HG03354 (cell line): ENCODE measurements around the gene PHC2.

Experiments
- ATAC-seq: cut with Tn5 transposase; IDR thresholded peaks from one replicate; pipeline ENCODE4 v1.9.1; 2021; ENCODE audit warnings: mild to moderate bottlenecking; ENCODE audit not compliant: unreplicated experiment, poor library complexity, severe bottlenecking

PHC2 gene

DNA sequence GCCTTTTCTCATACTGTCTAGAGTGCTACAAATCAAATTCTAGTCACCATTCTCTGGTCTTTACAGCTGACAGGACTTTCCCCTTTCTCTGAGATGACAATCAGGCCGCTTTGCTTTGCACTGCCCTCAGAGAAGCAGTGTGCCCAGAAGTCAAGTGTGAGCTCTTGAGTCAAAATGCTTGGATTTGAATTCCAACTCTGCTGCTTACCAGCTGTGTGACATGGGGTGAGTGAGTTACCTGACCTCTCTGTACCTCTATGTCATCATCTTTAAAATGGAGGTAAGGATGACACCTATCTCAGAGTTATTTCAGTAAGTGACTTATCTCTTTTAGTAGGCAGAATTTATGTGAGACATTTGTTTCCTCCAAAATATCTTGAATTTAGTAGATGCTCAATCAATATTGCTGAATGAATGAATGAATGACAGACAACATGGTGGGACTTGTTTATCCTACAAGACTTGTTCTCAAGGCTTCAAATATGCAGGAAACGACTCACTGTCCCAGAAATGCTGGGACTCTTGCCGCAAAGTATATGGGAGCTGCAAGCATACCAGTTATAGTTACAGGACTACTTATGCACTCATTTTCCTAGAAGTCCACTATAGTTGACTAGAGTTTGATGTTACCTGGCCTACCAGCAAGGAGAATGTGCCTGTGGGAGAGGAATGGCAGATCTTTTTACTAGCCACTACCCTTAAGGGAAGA is 71.9 kb downstream of the PHC2 start:
- ATAC-seq, result no peak

DNA sequence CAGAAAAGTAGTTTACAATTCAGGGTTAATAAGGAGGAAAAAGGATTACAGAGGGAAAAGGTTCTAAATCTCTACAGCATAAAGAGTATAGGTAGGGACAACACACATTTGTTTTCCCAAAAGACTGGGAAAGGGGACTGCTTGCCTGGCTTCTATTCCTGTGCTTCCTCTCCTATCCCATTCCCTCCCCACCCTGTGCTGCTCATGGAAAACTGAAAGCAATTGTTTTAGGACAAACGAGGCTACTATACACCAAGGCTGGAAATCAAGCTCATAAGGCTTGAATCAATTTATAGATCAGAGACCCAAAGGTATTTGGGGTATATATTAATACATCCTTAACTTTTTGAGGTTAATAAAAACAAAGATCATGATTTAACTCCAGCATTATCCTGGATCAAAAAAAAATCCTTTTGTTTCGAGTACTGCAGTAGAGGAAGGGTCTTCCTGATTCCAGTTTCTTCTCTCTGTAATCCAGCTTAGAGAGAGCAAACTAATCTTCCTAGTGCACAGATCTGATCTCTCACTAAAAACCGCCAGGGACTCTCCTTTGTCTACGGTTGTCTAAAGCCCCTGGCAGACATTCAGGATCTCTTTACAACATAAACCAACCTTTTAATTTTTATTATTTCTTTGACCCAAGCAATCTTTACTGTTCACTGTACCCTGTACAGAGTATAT is 72.6 kb downstream of the PHC2 start:
- ATAC-seq, result no peak

DNA sequence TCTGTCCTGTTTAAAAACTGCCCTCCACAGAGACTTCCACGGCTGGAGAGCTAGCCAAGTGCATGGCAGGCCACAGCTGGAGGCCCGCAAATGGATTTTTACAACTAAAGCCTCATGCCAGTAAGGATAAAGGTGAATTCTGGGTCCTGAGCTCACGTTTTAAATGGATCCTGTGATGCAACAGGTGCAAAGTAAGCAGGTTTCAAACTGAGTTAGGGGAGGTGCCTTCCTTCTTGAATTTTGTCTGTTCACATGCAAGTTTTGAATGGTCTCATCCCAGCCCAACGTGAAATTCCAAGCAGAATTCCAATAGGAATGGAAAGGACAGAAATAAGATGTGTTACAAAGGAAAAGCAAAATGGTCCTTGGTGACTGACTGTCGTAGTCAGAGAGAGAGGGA is 73.8 kb downstream of the PHC2 start:
- no peak for ATAC-seq

DNA sequence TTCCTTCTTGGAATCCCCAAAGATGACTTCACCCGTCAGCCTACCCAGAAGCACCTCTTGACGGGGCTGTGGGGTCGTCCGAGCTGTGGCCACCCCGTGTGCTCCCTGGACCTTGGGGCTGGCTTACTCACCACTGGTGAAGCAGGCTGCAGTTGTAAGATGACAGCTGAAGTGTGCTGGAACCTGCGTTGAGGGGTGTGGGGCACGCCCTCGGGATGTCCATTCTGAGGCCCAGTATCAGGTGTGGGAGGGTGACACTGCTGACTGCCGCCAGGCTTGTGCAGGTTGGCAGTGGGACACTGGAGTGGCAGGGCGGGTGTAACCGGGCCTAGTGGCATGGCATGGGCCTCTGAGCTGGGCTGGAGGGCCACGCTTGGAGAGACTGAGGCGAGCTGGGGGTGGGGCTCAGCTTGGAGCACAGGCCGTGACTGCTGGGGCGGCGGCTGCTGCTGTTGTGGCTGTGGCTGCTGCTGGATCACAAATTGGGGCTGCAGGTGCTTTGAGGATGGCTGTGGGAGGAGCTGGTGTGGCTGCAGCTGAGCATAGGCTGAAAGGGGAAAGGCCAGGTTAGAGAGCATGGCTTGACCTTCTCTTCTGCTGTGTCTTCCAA is 76.1 kb downstream of the PHC2 start:
- no peak for ATAC-seq

DNA sequence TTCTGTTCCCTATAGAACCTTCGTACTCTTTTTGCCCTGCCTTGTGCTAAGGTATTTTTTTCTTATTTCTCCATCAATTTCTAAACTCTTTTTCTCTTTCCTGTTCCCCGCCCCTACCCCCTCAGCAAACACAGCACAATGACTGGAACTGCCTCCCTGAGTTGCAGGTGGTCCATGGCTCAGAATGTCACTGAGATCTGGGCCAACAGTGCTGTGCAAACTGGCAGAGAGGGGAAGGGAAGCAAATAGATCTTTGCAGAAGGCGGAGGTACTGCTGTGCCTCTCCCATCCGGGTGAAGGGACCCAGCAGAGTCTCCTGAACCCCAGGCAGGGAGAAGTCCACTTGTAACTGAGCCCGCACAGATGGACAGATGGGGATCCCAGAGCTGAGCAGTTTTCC is 77.4 kb downstream of the PHC2 start:
- no peak for ATAC-seq

DNA sequence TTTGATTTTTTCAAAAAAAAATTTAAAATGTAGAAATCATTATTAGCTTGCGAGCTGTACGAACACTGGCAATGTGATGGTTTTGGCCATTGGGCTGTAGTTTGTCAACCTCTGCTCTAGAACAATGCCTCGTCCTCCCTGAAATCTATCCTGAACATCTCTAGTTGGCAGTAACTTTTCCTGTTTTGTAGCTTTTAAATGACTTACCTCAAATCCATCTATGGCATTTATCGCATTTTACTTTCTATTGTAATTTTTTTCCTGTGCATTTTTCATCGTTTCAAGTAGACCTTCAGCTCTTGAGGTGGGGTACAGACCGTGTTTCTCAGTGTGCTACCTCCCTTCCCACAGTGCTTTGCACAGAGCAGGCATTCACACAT is 79.6 kb downstream of the PHC2 start:
- ATAC-seq, result no peak

DNA sequence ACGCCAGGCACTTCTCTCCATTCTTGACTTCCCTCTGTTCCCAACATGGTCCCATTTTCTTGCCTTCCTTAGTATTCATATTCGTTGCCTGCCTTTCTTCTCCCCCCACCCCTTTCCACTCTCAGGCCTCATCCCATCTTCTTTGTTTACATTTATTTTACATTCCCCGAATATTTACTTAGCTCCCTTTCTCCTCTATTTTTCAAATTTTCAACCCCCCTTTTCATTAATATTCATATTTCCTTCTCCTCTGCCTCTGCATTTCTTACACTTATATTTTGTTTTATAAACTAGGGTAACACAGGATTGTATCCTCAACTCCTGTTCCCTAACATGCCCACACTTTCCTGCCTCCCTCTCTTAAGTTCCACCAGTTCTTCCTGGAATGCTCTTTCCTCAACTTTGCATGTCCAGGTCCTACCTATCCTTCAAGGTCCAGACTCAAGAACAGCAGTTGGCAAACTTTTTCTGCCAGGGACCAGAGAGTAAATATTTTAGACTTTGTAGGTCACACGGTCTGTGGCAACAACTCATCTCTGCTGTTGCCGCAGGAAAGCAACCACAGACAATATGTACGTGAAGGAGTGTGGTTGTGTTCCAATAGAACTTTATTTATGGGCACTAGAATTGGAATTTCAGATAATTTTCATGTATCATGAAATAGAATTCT is 80.1 kb downstream of the PHC2 start:
- no peak for ATAC-seq

DNA sequence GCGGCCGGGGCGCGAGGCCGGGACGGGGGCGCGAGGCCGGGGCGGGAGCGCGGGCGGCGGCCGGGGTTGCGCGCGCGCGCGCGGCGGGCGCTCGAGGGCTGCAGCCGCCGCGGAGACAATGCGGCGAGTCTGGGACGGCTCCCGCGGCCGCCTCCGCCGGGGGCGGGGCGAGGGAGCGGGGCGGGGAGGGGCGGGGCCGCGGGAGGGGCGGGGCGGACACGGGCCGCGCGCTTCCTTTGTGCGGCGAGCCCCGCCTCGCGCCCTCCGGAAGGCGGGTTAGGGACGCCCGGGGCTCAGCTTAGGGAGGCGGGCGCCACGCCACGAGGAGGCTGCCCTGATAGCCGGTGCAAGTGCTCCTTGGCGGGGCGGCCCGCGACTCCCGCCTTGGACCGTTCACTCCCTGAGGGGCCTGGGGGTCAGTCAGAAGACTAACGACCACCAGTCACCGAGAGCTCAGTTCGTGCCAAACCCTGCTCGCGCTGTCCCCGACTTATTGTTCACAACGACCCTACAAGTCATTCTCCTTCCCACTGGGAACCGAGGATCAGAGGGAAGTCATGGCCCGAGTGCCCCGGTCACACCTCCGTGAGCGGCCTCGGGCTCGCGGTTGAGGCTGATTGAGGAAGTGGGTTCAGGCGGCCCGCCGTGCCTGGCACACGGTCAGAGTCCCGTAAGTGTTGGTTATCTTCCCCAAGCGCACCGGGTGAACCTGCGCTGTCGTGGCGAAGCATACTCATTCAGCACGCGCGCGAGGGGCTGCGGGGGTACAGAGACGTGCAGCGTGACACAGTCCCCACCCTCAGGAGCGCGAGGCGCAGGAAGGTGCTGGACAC is 80.9 kb downstream of the PHC2 start:
- ATAC-seq, result peak; percentile 76

DNA sequence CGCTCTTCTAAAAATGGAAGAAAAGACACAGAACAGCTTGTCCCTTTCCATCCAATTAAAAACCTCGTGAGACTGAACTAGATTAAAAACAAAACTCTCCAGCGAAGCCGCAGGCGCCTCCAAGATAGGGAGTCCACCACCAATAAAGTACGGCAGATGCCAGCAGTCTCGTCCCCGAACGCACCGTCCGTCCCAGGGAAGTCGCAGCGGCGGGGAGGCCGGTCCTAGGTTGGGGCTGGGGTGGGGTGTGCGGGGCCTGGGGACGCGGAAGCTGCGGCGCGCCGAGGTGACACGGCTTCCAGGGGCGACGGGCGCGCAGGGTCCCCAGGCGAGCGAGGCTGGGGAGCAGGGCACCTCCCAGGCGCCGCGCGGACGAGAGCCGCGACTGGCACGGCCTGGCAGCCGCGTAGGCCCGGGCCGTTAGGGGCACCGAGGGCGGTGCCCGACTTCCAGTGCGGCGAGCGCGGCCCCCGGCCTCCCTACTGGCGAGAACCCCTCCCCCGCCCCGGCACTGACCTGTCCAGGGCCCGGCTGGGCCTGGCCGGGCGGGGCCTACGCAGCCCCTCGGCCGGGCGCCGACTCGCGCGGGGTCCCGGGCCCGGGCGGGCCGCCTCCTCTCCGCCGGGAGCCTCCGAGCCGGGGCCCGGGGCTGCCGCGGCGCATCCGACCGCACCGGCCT is 81.7 kb downstream of the PHC2 start:
- ATAC-seq, result peak; percentile 39

DNA sequence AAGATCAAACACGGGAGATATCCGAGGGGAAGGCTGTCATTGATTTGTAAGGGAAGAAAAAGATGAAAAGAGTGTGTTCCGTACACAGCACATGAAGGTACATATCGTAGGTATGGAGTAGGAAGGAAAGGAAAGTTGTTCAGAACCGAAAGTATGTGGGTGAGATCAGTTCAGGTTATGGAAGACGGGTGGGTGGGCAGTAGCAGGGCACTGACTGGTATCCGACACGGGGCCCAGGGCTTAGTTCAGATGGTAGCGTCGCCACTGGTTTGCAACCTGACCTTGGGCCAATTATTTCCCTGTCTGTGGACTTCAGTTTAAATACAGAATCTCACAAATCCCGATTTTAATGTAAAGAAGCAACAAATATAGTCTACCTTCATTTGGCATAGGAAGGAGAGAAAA is 82.2 kb downstream of the PHC2 start:
- ATAC-seq, result no peak

DNA sequence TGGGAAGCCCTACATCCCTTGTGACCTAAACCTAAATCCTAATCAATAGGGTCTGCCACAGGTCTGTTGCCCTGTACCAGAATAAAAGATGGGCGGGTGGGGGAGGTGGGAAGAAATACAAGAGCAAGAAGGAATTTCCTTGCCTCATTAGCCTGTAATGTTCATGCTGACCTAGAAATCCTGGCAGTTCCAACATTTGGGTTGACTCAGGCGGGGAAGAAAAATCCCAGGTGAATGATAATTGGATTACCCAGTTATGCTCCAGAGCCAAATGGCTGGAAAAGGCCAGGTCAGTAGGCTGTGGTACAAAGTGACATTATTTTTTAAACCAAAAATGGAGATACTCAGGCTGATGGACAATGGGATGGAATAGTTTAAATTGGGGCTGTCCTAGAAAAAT is 82.7 kb downstream of the PHC2 start:
- ATAC-seq, result no peak

DNA sequence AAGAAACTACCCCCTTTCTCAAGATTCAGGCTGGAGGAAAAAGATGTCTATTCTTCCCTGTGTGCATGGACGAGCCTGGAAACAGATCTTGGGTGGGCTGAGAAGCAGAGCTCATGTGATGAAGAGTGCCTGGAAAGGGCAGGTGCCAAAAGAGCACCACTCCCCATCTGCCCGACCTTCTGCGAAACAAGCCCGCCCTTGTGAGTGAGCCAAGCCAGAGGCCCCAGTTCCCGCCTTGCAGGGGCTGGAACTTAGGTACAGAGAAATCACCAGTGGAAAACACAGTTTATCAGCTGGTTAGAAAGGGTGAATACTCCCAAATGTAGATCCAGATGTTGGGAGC is 83.3 kb downstream of the PHC2 start:
- ATAC-seq, result no peak

DNA sequence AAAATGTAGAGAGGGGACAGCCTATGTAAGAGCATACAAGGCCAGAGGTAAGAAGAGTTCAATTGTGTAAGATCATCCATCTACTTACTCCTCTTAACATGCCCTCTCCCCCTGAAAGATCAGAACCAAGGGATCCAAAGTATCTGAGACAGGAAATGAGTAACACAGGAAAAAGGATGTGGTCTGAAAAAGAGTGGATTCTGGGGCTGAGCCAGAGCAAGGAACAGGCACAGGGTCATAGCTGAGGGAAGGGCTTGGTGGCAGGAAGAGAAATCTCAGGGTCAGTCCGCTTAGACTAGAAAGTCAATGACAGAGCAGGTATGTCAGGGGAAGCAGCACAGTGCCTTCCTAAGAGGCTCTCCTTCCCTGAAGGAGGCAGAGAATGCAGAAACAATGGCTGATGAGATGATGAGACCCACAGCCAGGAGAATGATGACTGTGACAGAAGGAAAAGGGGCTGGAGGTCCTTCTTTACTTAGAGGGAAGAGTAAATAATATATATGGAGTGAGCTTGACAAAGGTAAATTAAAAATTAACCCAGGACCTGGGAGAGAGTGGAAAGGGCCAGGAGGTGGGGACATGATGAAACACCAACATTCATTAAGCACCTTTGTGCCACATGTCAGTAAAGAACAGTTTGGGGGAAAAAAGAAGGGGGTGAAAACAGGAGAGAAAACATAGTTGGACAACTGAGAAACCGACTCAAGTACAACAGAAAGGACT is 83.8 kb downstream of the PHC2 start:
- no peak for ATAC-seq

DNA sequence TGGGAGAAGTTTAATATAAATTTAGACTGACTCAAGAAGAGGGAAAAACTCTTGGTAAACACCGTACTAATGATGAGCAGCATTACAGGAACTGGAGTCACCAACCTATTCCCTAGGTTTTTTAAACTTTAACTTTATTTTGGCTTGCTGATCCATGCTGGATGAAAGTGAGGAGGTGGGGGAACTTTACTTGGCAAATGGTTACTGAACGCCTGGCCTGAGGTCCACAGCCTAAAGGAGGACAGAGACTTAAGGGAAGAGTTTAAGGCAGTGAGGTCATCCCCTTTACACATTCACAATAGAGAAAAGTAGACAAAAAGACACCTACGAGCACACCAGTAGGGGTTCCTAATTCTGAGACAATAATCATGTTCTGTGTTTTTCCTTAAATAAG is 84.4 kb downstream of the PHC2 start:
- no peak for ATAC-seq

DNA sequence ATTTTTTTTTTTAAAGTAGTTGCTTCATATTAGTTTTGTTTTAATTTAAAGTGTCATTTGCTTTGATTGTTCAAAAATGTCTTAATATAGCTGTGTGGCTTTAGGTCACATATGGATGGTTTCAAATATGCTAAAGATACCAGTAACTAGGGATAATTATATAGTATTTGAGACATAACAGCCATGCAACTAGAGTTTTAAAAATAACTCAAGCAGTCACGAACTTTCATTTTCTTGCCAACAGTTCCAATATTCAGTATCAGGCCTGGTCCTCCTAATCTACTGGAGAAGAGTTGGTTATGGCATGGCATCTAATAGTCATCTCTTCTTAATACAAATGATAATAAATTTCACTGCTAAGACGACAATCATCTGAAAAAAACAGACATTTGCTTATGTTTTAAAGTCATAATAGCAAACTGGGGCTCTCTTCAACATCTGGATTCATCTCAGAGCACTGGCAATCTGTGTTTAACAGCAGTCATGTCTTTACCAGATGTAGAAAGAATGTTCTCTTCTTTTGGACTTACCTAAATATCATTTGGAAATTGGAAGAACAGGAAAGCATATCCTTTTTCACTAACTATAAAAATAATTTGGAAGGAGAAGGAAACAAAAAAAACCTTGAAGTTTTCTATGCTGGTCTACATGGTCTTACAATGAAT is 85.9 kb downstream of the PHC2 start:
- no peak for ATAC-seq

DNA sequence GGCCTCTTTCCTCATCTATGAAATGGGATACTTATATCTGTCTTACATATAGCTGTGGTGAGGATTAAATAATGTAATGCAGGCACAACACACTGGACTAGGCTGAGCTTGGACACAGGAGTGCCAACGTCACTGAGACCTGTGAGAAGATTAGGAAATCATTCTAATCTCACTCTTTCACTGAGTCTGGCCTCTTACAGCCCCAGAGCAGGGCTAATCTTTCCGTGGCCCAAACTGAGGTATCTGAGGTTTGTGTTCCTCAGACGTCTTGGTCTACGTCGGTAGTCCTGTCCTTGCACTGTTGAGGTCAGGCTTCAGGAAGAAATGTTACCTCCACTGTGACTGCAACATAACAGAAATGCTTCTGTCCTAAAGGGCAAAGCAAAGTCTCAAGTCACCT is 87.4 kb downstream of the PHC2 start:
- ATAC-seq, result no peak

DNA sequence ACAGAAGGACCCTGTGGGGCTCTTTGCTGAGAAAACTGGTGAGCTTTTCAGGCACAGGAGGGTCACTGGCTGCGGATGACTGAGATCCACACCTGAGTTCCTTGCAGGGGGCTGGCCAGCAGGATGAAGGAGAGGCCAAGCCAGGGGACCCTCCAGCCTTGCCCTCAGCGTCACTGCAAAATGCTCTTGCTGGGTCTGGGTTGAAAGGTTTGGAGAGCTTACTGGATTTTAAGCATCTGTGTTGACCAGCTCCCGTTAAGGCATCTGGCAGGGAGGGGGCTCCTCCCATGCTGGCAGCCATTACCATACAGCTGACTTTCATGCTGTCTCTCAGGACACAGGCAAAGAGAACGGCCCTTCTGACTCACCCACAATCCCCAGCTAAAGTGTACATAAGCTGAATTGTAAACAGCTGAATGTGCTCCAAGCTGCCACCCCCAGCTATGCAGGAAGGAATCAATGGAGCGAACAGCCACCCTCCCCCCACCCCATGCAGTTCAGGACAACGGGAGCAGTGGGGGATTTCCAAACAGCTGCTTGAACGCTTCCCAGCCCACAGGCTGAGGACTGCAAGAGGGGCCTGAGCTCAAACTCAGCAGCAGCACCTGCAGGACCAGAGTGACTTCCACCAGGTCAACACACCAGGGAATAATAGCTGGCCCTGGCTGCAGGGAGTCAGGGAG is 88.7 kb downstream of the PHC2 start:
- no peak for ATAC-seq

DNA sequence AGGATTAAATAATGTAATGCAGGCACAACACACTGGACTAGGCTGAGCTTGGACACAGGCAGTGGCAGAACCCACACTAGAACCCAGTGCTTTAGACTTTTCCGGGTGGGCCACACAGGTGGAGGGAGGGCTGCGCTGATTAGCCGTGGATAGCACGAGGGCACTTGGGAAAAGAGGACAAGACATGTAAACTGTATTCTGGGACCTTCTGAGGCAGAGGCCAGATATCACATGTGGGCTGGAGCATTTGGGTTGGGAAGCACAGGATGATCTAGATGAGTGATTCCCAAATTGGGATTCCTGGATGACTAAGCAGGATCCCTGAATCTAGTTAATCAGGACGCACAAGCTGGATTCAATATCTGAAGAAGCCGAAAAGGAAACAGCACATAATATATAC is 89.7 kb downstream of the PHC2 start:
- no peak for ATAC-seq
